ENCODE data around the gene ABCB8.

The ABCB8 gene

DNA sequence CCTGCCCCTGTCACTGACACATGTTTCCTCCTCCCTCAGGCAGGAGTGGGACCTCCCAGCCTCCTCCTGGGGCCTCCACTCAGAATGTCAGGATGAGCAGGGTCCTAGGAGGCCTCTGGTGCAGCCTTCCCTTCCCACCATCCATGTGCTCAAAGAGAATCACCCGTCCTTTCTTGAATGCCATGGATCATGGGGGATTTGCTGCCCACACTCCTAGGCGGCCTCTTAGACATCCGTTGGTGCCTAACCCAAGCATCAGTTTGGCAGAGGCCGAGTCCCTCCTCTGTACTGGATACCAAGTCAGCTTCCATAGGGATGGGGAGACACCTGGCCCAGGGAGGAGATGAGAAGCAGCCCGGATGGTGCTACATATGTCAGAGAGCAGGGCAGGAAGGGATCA is 30.4 kb upstream of the ABCB8 start:
- H3K4me3 ChIP-seq (replicated peaks; ENCODE audit: low read depth, low read length): no peak overlapping the region
- TF ChIP-seq, protein P1, sequence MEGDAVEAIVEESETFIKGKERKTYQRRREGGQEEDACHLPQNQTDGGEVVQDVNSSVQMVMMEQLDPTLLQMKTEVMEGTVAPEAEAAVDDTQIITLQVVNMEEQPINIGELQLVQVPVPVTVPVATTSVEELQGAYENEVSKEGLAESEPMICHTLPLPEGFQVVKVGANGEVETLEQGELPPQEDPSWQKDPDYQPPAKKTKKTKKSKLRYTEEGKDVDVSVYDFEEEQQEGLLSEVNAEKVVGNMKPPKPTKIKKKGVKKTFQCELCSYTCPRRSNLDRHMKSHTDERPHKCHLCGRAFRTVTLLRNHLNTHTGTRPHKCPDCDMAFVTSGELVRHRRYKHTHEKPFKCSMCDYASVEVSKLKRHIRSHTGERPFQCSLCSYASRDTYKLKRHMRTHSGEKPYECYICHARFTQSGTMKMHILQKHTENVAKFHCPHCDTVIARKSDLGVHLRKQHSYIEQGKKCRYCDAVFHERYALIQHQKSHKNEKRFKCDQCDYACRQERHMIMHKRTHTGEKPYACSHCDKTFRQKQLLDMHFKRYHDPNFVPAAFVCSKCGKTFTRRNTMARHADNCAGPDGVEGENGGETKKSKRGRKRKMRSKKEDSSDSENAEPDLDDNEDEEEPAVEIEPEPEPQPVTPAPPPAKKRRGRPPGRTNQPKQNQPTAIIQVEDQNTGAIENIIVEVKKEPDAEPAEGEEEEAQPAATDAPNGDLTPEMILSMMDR (IDR thresholded peaks at IDR 0.05; ENCODE audit: low read depth, low read length, missing control alignments): no peak
- no peak for DNase-seq (ENCODE audit: extremely low read depth, low read depth)

DNA sequence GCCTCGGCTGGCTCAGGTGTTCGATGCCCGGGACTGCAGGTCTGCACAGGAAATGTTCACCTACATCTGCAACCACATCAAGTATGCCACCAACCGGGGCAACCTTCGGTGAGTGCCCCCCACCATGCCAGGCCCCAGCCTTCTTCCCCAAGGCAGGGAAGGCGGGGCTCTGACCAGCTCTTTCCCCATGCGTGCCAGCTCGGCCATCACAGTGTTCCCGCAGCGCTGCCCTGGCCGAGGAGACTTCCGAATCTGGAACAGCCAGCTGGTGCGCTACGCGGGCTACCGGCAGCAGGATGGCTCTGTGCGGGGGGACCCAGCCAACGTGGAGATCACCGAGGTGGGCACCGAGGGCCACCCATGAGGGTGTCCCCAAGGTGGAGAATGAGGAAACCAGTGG is 29.9 kb upstream of the ABCB8 start:
- H3K4me3 ChIP-seq (replicated peaks; ENCODE audit: low read depth, low read length): no peak overlapping the region
- no peak for DNase-seq (ENCODE audit: extremely low read depth, low read depth)
- TF ChIP-seq, protein P1 (IDR thresholded peaks at IDR 0.05; ENCODE audit: low read depth, low read length, missing control alignments): no peak

DNA sequence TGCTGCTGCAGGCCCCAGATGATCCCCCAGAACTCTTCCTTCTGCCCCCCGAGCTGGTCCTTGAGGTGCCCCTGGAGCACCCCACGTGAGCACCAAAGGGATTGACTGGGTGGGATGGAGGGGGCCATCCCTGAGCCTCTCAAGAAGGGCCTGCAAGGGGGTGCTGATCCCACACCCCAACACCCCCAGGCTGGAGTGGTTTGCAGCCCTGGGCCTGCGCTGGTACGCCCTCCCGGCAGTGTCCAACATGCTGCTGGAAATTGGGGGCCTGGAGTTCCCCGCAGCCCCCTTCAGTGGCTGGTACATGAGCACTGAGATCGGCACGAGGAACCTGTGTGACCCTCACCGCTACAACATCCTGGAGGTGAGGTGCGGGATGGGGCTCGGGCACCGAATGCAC is 29.2 kb upstream of the ABCB8 start:
- no peak for DNase-seq (ENCODE audit: extremely low read depth, low read depth)
- H3K4me3 ChIP-seq (replicated peaks; ENCODE audit: low read depth, low read length): no peak overlapping the region
- TF ChIP-seq, protein P1 (IDR thresholded peaks at IDR 0.05; ENCODE audit: low read depth, low read length, missing control alignments): no peak

DNA sequence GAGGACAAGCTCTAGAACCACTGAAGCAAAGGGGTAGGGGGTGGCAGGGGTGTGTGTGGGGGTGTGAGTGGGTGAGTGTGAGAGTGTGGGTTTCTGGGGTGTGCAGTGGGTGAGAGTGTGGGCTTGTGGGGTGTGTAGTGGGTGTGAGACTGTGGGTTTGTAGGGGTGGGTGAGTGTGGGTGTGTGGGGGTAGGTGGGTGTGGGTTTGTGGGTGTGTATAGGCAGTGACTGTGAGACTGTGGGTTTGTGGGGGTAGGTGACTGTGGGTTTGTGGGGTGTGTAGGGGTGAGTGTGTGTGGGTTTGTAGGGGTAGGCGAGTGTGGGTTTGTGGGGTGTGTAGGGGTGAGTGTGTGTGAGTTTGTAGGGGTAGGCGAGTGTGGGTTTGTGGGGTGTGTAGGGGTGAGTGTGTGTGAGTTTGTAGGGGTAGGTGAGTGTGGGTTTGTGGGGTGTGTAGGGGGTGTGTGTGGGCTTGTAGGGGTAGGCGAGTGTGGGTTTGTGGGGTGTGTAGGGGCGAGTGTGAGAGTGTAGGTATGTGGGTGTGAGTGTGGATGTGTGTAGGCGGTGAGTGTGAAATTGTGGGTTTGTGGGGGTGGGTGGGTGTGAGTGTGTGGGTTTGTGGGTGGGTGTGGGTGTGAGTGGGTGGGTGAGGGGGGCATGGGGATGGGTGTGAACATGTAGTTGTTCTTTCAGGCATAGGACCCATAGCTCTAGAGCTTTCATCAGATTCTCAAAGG is 28.6 kb upstream of the ABCB8 start:
- no peak overlapping the region for H3K4me3 ChIP-seq (replicated peaks; ENCODE audit: low read depth, low read length)
- TF ChIP-seq, protein P1 (IDR thresholded peaks at IDR 0.05; ENCODE audit: low read depth, low read length, missing control alignments): no peak

DNA sequence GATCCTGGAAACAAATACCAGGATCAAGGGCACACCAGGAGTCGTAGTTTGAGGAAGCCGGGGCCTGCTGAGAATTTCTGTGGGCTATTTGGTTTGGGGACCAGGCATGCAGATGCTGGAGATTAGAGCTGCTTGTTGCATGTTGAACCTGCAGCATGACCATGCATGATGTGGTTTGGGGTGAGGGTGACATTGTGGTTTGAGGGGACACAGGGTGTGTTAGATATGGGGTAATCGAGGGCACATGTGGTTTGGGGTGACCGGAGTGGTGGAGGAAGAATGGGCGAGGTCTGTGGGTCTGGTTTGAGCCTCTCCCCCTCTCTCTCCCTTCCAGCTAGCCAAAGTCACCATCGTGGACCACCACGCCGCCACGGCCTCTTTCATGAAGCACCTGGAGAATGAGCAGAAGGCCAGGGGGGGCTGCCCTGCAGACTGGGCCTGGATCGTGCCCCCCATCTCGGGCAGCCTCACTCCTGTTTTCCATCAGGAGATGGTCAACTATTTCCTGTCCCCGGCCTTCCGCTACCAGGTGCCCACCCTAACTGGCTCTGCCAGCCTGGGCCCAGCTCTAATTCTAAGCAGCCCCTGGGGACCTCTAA is 27.3 kb upstream of the ABCB8 start:
- TF ChIP-seq, protein P1 (IDR thresholded peaks at IDR 0.05; ENCODE audit: low read depth, low read length, missing control alignments): no peak
- no peak overlapping the region for H3K4me3 ChIP-seq (replicated peaks; ENCODE audit: low read depth, low read length)
- no peak for DNase-seq (ENCODE audit: extremely low read depth, low read depth)

More for the DNA sequence above, 28.6 kb upstream of the ABCB8 start:
- no peak for DNase-seq (ENCODE audit: extremely low read depth, low read depth)

DNA sequence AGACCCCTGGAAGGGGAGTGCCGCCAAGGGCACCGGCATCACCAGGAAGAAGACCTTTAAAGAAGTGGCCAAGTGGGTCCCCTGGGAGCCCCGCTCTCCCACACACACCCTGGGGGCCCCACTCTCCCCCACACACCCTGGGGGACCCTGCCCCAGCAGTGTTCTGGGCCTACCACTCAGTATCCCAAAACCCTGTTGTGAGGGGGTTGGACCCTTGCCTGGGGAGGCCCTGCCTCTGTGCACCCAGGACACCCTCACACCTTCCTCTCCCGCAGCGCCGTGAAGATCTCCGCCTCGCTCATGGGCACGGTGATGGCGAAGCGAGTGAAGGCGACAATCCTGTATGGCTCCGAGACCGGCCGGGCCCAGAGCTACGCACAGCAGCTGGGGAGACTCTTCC is 26.7 kb upstream of the ABCB8 start:
- H3K4me3 ChIP-seq (replicated peaks; ENCODE audit: low read depth, low read length): no peak overlapping the region
- DNase-seq (ENCODE audit: extremely low read depth, low read depth): no peak
- TF ChIP-seq, protein P1 (IDR thresholded peaks at IDR 0.05; ENCODE audit: low read depth, low read length, missing control alignments): no peak
